Loucy (cell line): ENCODE data around the gene RCAN1.

Experiments used
- EZH2phosphoT487 ChIP-seq: fragments of 200-600 bp; IDR thresholded peaks from 2 replicates; pipeline ENCODE4 v1.6.1; 2018; ENCODE audit warnings: antibody characterized with exemption, mild to moderate bottlenecking, moderate library complexity, borderline replicate concordance
- TF ChIP-seq, protein P1 (sequence below): fragments of 200-600 bp; sonication (generic); conservative IDR thresholded peaks from 2 replicates; pipeline ENCODE4 v1.5.1; 2014; ENCODE audit warnings: mild to moderate bottlenecking, antibody characterized with exemption, low read length

DNA sequence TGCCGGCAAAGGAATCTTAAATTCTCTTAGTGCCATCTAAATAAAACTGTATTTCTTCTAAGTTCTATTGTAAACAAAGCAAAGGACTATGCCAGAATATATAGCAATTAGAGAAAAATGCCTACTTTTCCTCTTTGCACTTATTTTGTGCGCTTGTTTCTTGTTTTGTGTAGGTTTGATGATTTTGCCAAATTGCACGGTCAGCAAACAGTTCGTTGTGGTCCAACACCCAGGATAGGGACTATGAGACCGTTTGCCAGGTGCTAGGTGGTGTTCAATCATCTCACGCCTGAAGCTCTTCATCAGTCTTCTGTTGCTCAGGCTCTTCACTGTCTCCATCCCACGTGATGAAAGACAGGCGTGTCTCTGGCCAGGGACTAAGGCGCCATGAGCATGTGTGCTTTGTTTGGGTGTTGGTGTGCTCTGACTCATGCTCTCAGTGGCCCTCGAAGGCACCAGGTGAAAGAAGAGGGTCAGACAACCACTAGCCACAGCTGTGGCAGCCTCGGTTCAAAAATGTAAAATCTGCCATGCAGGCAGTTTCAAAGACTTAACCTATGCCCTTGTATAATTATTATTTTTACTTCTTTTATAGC lies 66.0 kb downstream of the RCAN1 start:
- TF ChIP-seq, protein P1, sequence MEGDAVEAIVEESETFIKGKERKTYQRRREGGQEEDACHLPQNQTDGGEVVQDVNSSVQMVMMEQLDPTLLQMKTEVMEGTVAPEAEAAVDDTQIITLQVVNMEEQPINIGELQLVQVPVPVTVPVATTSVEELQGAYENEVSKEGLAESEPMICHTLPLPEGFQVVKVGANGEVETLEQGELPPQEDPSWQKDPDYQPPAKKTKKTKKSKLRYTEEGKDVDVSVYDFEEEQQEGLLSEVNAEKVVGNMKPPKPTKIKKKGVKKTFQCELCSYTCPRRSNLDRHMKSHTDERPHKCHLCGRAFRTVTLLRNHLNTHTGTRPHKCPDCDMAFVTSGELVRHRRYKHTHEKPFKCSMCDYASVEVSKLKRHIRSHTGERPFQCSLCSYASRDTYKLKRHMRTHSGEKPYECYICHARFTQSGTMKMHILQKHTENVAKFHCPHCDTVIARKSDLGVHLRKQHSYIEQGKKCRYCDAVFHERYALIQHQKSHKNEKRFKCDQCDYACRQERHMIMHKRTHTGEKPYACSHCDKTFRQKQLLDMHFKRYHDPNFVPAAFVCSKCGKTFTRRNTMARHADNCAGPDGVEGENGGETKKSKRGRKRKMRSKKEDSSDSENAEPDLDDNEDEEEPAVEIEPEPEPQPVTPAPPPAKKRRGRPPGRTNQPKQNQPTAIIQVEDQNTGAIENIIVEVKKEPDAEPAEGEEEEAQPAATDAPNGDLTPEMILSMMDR = no peak
- TF ChIP-seq EZH2phosphoT487 = no peak
